Trophoblast cell (in vitro differentiated cells and primary cell): Measurements from ENCODE around the gene PCARE.
"Not testable (repeated sequence)": the region's sequence is repeated elsewhere in the genome, so short reads cannot be mapped to it uniquely, and the experiment has no call there.

Experiments
- DNase-seq, 2 donors: peaks; one replicate each; pipeline ENCODE4 v3.0.0-alpha.2; 2016
- H2AFZ ChIP-seq: 2 replicates; pipeline ENCODE4 v1.6.1; 2013; ENCODE audit warnings: low read length, moderate library complexity, mild to moderate bottlenecking; ENCODE audit not compliant: insufficient read depth, poor library complexity
- H2AK5ac ChIP-seq: 2 replicates; pipeline ENCODE4 v1.6.1; 2013; ENCODE audit warnings: mild to moderate bottlenecking, low read length
- H2BK120ac ChIP-seq: 2 replicates; pipeline ENCODE4 v1.6.1; 2013; ENCODE audit warnings: low read length, mild to moderate bottlenecking, moderate library complexity; ENCODE audit not compliant: insufficient read depth, poor library complexity
- H2BK12ac ChIP-seq: 2 replicates; pipeline ENCODE4 v1.6.1; 2013; ENCODE audit warnings: mild to moderate bottlenecking, low read length, moderate library complexity
- H2BK5ac ChIP-seq: 2 replicates; pipeline ENCODE4 v1.6.1; 2013; ENCODE audit warnings: low read length, low read depth, moderate library complexity, mild to moderate bottlenecking; ENCODE audit not compliant: poor library complexity
- H3K14ac ChIP-seq: 2 replicates; pipeline ENCODE4 v1.6.1; 2013; ENCODE audit warnings: mild to moderate bottlenecking, low read length
- H3K18ac ChIP-seq: 2 replicates; pipeline ENCODE4 v1.6.1; 2013; ENCODE audit warnings: mild to moderate bottlenecking, low read length
- H3K23ac ChIP-seq: 2 replicates; pipeline ENCODE4 v1.6.1; 2013; ENCODE audit warnings: low read length
- H3K27ac ChIP-seq: 2 replicates; pipeline ENCODE4 v1.5.1; 2013; ENCODE audit warnings: low read depth, mild to moderate bottlenecking, inconsistent platforms, low read length, moderate library complexity
- H3K27me3 ChIP-seq: 2 replicates; pipeline ENCODE4 v1.6.1; 2013; ENCODE audit warnings: inconsistent platforms, mild to moderate bottlenecking, low read length, moderate library complexity; ENCODE audit not compliant: insufficient read depth
- H3K36me3 ChIP-seq, 2 experiments: 1 replicate in 1 of 2; 2 replicates in 1 of 2; pipeline ENCODE4 v1.6.1; 2013; ENCODE audit warnings: low read length in 2 of 2, mild to moderate bottlenecking in 2 of 2, moderate library complexity in 1 of 2; ENCODE audit not compliant: insufficient read depth in 2 of 2, control insufficient read depth in 1 of 2
- H3K4ac ChIP-seq: 2 replicates; pipeline ENCODE4 v1.6.1; 2013; ENCODE audit warnings: low read depth, mild to moderate bottlenecking, low read length, moderate library complexity
- H3K4me1 ChIP-seq, 2 experiments: 1 replicate in 1 of 2; 2 replicates in 1 of 2; pipeline ENCODE4 v1.6.1; 2013; ENCODE audit warnings: low read length in 2 of 2, mild to moderate bottlenecking in 2 of 2, moderate library complexity in 1 of 2; ENCODE audit not compliant: insufficient read depth in 2 of 2, control insufficient read depth in 1 of 2
- H3K4me2 ChIP-seq: 2 replicates; pipeline ENCODE4 v1.6.1; 2013; ENCODE audit warnings: inconsistent platforms, mild to moderate bottlenecking, low read length, moderate library complexity
- H3K4me3 ChIP-seq: 2 replicates; pipeline ENCODE4 v1.5.1; 2013; ENCODE audit warnings: mild to moderate bottlenecking, low read depth, low read length, inconsistent platforms
- H3K79me1 ChIP-seq: one replicate; pipeline ENCODE4 v1.6.1; 2013; ENCODE audit warnings: low read length
- H3K79me2 ChIP-seq: 2 replicates; pipeline ENCODE4 v1.6.1; 2013; ENCODE audit warnings: low read length, mild to moderate bottlenecking; ENCODE audit not compliant: control insufficient read depth, insufficient read depth, poor library complexity
- H3K9ac ChIP-seq: 2 replicates; pipeline ENCODE4 v1.6.1; 2013; ENCODE audit warnings: mild to moderate bottlenecking, low read length
- H3K9me3 ChIP-seq: 2 replicates; pipeline ENCODE4 v1.6.1; 2013; ENCODE audit warnings: low read depth, mild to moderate bottlenecking, control low read depth, inconsistent platforms, low read length; ENCODE audit not compliant: insufficient read depth
- H4K12ac ChIP-seq: 2 replicates; pipeline ENCODE4 v1.6.1; 2013; ENCODE audit warnings: low read depth, mild to moderate bottlenecking, low read length, moderate library complexity
- H4K8ac ChIP-seq: 2 replicates; pipeline ENCODE4 v1.6.1; 2013; ENCODE audit warnings: low read depth, mild to moderate bottlenecking, low read length, moderate library complexity
- H4K91ac ChIP-seq: one replicate; pipeline ENCODE4 v1.6.1; 2013; ENCODE audit warnings: low read depth, mild to moderate bottlenecking, low read length, moderate library complexity
- WGBS: extraction: QIAGEN DNeasy Blood & Tissue Kit; methylation state at CpG from one replicate; pipeline ENCODE4 v1.1.7; 2013; ENCODE audit warnings: missing lambda C conversion rate; ENCODE audit not compliant: insufficient read length, insufficient coverage; ENCODE audit errors: extremely low coverage; 5-methylcytosine and 5-hydroxymethylcytosine counted together

PCARE gene

DNA sequence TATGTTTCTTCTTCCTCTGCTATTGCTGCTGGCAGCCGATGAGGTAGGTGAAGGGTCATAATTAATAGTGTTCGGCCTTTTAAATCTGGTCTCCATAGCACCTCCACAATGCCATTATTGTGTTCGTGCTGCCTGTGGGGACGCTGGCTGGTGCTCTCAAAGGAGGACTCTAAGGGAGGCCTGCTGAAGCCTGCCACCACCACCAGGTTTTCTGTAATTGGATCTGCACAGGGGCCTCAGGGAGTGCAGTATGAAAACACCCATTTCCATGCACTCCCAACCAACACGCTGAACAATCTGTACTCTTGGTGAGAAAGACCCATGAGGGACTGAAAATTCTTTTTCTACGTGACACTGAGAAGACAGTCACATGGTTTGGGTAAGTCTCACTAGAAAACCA, 23.2 kb upstream of the PCARE start:
- Histone ChIP-seq H3K14ac (no peak overlapping the region), H3K4me2 (no peak overlapping the region), H3K18ac (no peak overlapping the region), H3K4me3 (no peak overlapping the region), H3K79me2 (no peaks in the 10 kb centered on the region), H3K36me3 (no peaks in the 10 kb centered on the region), H2AFZ (no peak overlapping the region), H3K4me1 (peaks cover 0 to 2% of the 10 kb centered on the region in 2 experiments), H4K12ac (no peak overlapping the region), H3K79me1 (no peaks in the 10 kb centered on the region), H3K9ac (no peak overlapping the region), H4K8ac (no peak overlapping the region), H3K27ac (no peak overlapping the region), H2BK120ac (no peak overlapping the region), H4K91ac (no peak overlapping the region), H3K23ac (no peak overlapping the region), H2AK5ac (no peak overlapping the region), H3K27me3 (no peaks in the 10 kb centered on the region), H3K4ac (no peak overlapping the region), H2BK12ac (no peak overlapping the region), H3K9me3 (no peaks in the 10 kb centered on the region), H2BK5ac (no peak overlapping the region)
- WGBS, result no CpG with 5 or more reads among the region's 6 CpGs
- DNase-seq, result no peak

DNA sequence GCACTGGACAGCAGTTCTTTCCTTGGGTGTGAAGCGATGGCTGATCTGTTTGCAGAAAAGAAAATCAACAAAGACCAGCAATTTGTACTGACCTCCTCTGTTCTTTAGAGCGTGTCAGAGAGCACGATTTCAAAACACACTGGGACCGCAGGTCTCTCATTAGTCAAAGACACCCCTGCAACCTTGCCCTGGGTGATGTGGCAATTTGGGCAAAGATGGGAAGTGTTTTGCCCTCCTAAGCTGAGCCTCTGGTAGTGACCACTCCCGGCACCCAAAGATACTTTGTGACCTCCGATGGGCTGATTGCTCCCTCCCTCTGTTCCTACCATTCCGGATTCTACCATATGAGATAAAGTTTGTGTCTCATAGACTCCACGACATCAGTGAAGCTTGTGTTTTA, 22.6 kb upstream of the PCARE start:
- Histone ChIP-seq H2AK5ac (no peak overlapping the region), H3K4me1 (peaks cover 0 to 2% of the 10 kb centered on the region in 2 experiments), H3K27me3 (no peaks in the 10 kb centered on the region), H3K23ac (no peak overlapping the region), H3K4me2 (no peak overlapping the region), H3K27ac (no peak overlapping the region), H2AFZ (no peak overlapping the region), H3K36me3 (no peaks in the 10 kb centered on the region), H2BK120ac (no peak overlapping the region), H4K91ac (no peak overlapping the region), H4K12ac (no peak overlapping the region), H4K8ac (no peak overlapping the region), H2BK5ac (no peak overlapping the region), H3K9me3 (no peaks in the 10 kb centered on the region), H3K4me3 (no peak overlapping the region), H3K79me1 (no peaks in the 10 kb centered on the region), H3K18ac (no peak overlapping the region), H3K14ac (no peak overlapping the region), H3K9ac (no peak overlapping the region), H2BK12ac (no peak overlapping the region), H3K4ac (no peak overlapping the region), H3K79me2 (no peaks in the 10 kb centered on the region)
- DNase-seq, result no peak
- no CpG with 5 or more reads among the region's 8 CpGs for WGBS

DNA sequence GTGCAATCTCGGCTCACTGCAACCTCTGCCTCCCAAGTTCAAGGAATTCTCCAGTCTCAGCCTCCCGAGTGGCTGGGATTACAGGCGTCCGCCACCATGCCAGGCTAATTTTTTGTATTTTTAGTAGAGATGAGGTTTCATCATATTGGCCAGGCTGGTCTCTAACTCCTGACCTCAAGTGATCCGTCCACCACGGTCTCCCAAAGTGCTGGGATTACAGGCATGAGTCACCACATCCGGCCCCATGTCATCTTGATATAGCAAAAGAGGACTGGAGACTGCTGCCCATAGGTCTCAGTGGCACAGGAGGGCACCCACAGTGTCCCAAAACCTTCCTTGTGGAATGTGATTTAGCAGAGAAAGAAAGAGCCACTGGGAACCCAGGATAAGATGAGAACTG, 16.0 kb upstream of the PCARE start:
- no CpG with 5 or more reads among the region's 7 CpGs for WGBS
- not testable (repeated sequence) for H3K23ac ChIP-seq, H2BK5ac ChIP-seq, H3K4me1 ChIP-seq, H3K27me3 ChIP-seq, H2AK5ac ChIP-seq, H3K18ac ChIP-seq, H3K14ac ChIP-seq, H3K79me1 ChIP-seq, H4K12ac ChIP-seq, H3K4me2 ChIP-seq, DNase-seq, H3K9ac ChIP-seq, H3K4ac ChIP-seq, H3K36me3 ChIP-seq, H3K27ac ChIP-seq, H2AFZ ChIP-seq, H2BK12ac ChIP-seq, H2BK120ac ChIP-seq, H4K91ac ChIP-seq, H4K8ac ChIP-seq, H3K4me3 ChIP-seq, H3K79me2 ChIP-seq, H3K9me3 ChIP-seq

DNA sequence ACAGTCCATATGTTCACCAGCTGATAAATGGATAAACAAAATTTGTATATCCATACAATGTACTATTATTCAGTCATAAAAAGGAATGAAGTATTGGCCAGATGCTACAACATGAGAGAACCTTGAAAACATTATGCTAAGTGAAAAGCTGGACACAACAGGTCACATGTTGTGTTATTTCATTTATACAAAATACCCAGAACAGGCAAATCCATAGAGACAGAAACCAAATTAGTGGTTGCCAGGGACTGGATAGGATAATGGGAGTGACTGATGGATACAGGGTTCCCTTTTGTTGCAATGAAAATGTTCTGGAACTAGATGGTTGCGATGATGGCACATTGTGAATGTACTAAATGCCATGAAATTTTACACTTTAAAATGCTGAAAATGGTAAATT, 10.2 kb upstream of the PCARE start:
- no peaks in the 10 kb centered on the region for H3K79me1 ChIP-seq

More for the DNA sequence above, 10.2 kb upstream of the PCARE start:
- Histone ChIP-seq H3K36me3 (no peaks in the 10 kb centered on the region), H4K91ac (no peak overlapping the region), H3K4ac (no peak overlapping the region), H4K12ac (no peak overlapping the region), H2AK5ac (no peak overlapping the region), H3K18ac (no peak overlapping the region), H2BK120ac (no peak overlapping the region), H3K27ac (no peak overlapping the region), H3K79me2 (no peaks in the 10 kb centered on the region), H3K9me3 (peaks cover 6% of the 10 kb centered on the region), H2BK5ac (no peak overlapping the region), H4K8ac (no peak overlapping the region), H3K4me3 (no peak overlapping the region), H3K4me1 (no peaks in the 10 kb centered on the region), H2BK12ac (no peak overlapping the region), H3K23ac (no peak overlapping the region), H3K9ac (no peak overlapping the region), H3K4me2 (no peak overlapping the region), H2AFZ (no peak overlapping the region), H3K27me3 (no peaks in the 10 kb centered on the region), H3K14ac (no peak overlapping the region)
- WGBS, result no CpG with 5 or more reads among the region's 1 CpG
- no peak for DNase-seq
